CD14-positive monocyte (primary cell): ENCODE results near the gene MRPS2. TPM values are rescaled to one million over a fixed set of nuclear protein-coding genes. Genes with fewer than 3 reads are reported as not detected.

Experiments used
- DNase-seq, 3 donors: peaks; one replicate each; pipeline ENCODE4 v3.0.0-alpha.2; 2011 to 2022
- H2AFZ ChIP-seq: 2 replicates; pipeline ENCODE4 v1.6.0; 2012; ENCODE audit warnings: mild to moderate bottlenecking, low read depth, low read length, inconsistent platforms; ENCODE audit not compliant: insufficient read depth, poor library complexity, severe bottlenecking
- H3K27ac ChIP-seq, 2 donors: 1 replicate in 1 of 2; 2 replicates in 1 of 2; pipeline ENCODE4 v1.5.1; 2012 to 2013; ENCODE audit warnings: low read length in 2 of 2, control low read depth in 1 of 2, inconsistent platforms in 1 of 2, low read depth in 1 of 2, mild to moderate bottlenecking in 1 of 2
- H3K27me3 ChIP-seq, 2 donors: one replicate each; pipeline versions ENCODE4 v1.6.0 to v1.6.1; 2011 to 2013; ENCODE audit warnings: low read length in 2 of 2; ENCODE audit not compliant: control insufficient read depth in 2 of 2, insufficient read depth in 2 of 2
- H3K36me3 ChIP-seq, 2 donors: replicated peaks in 1 of 2; 1 replicate in 1 of 2; 2 replicates in 1 of 2; pipeline versions ENCODE4 v1.5.1 to v1.6.1; 2012 to 2013; ENCODE audit warnings: low read length in 2 of 2, control low read depth in 1 of 2, inconsistent platforms in 1 of 2, mild to moderate bottlenecking in 1 of 2; ENCODE audit not compliant: insufficient read depth in 2 of 2, control insufficient read depth in 1 of 2
- H3K4me1 ChIP-seq, 2 donors: 1 replicate in 1 of 2; 2 replicates in 1 of 2; pipeline versions ENCODE4 v1.5.1 to v1.6.1; 2012 to 2013; ENCODE audit warnings: low read length in 2 of 2, control low read depth in 1 of 2, inconsistent platforms in 1 of 2, mild to moderate bottlenecking in 1 of 2, moderate library complexity in 1 of 2; ENCODE audit not compliant: insufficient read depth in 2 of 2, control insufficient read depth in 1 of 2
- H3K4me2 ChIP-seq: replicated peaks from 2 replicates; pipeline ENCODE3; 2012; ENCODE audit warnings: low read length, moderate library complexity, mild to moderate bottlenecking; ENCODE audit not compliant: poor library complexity, severe bottlenecking; ENCODE audit errors: extremely low read depth
- H3K4me3 ChIP-seq, 3 experiments: fragments of 200-600 bp in 1 of 3; sonication (generic) in 1 of 3; replicated peaks in 1 of 3; 1 replicate in 2 of 3; 2 replicates in 1 of 3; pipeline ENCODE4 v1.5.1; 2011 to 2013; ENCODE audit warnings: low read length in 3 of 3, mild to moderate bottlenecking in 3 of 3, control low read depth in 2 of 3, low read depth in 2 of 3, inconsistent platforms in 1 of 3, moderate library complexity in 1 of 3
- H3K79me2 ChIP-seq: 2 replicates; pipeline ENCODE4 v1.6.0; 2012; ENCODE audit warnings: mild to moderate bottlenecking, control low read depth, inconsistent platforms, low read length, moderate library complexity; ENCODE audit not compliant: insufficient read depth
- H3K9ac ChIP-seq: 2 replicates; pipeline ENCODE4 v1.6.0; 2017; ENCODE audit warnings: low read length, mild to moderate bottlenecking; ENCODE audit not compliant: insufficient read depth, poor library complexity, severe bottlenecking
- H3K9me3 ChIP-seq, 2 donors: replicated peaks in 1 of 2; 1 replicate in 1 of 2; 2 replicates in 1 of 2; pipeline versions ENCODE4 v1.5.1 to v1.6.1; 2012 to 2013; ENCODE audit warnings: low read length in 2 of 2, control low read depth in 1 of 2; ENCODE audit not compliant: control insufficient read depth in 1 of 2, insufficient read depth in 1 of 2
- H4K20me1 ChIP-seq: 2 replicates; pipeline ENCODE4 v1.6.0; 2012; ENCODE audit warnings: mild to moderate bottlenecking, low read length, control low read depth, moderate library complexity; ENCODE audit not compliant: insufficient read depth
- H3K27ac Mint-ChIP-seq, 7 donors: one replicate each; pipeline ENCODE4 v1.8.0; 2020; ENCODE audit warnings: mild to moderate bottlenecking in 7 of 7, mixed read lengths in 7 of 7, moderate library complexity in 6 of 7, inconsistent platforms in 2 of 7
- H3K27me3 Mint-ChIP-seq, 3 donors: one replicate each; pipeline ENCODE4 v1.8.0; 2021 to 2022; ENCODE audit warnings: low read depth in 3 of 3, mild to moderate bottlenecking in 3 of 3, mixed read lengths in 3 of 3, moderate library complexity in 3 of 3, inconsistent platforms in 1 of 3
- H3K36me3 Mint-ChIP-seq, 2 donors: one replicate each; pipeline ENCODE4 v1.8.0; 2020; ENCODE audit warnings: mixed read lengths in 2 of 2, inconsistent platforms in 1 of 2, mild to moderate bottlenecking in 1 of 2
- H3K4me1 Mint-ChIP-seq: one replicate; pipeline ENCODE4 v1.8.0; 2020; ENCODE audit warnings: mild to moderate bottlenecking, mixed read lengths
- H3K4me3 Mint-ChIP-seq, 2 donors: one replicate each; pipeline ENCODE4 v1.8.0; 2020; ENCODE audit warnings: mild to moderate bottlenecking in 2 of 2, mixed read lengths in 2 of 2, moderate library complexity in 1 of 2
- H3K9me3 Mint-ChIP-seq, 7 donors: one replicate each; pipeline ENCODE4 v1.8.0; 2020 to 2022; ENCODE audit warnings: mixed read lengths in 7 of 7, mild to moderate bottlenecking in 6 of 7, moderate library complexity in 6 of 7, inconsistent platforms in 2 of 7
- WGBS: methylation state at CpG from one replicate; pipeline ENCODE4 v1.1.5; 2013; ENCODE audit warnings: missing lambda C conversion rate; ENCODE audit not compliant: insufficient coverage; 5-methylcytosine and 5-hydroxymethylcytosine counted together
- intact Hi-C, 2 donors: fragments of 100-400 bp; cut with micrococcal nuclease; formaldehyde crosslinking; loops; one replicate each; pipeline versions ENCODE4 v1.15.0 to v1.15.1; 2023
- polyA plus RNA-seq, 3 donors: library from polyadenylated mRNA; depleted of rRNA in 1 of 3; unstranded in 2 of 3; stranded (reverse) in 1 of 3; fragments of 300-500 nt in 2 of 3; fragments of >200 nt in 1 of 3; fragmentation: Illumina TruSeq in 2 of 3; gene quantifications; 1 replicate in 2 of 3; 2 replicates in 1 of 3; pipeline ENCODE4 v1.2.3, GENCODE V29; 2012 to 2021
- TF ChIP-seq, protein P1 (sequence below): fragments of 200-600 bp; IDR thresholded peaks from one replicate; pipeline ENCODE4 v1.8.0; 2022; ENCODE audit warnings: antibody characterized with exemption, mild to moderate bottlenecking

The MRPS2 gene
- polyA plus RNA-seq, 3 donors: 27.9 to 54.4 (median 30.2) TPM

DNA sequence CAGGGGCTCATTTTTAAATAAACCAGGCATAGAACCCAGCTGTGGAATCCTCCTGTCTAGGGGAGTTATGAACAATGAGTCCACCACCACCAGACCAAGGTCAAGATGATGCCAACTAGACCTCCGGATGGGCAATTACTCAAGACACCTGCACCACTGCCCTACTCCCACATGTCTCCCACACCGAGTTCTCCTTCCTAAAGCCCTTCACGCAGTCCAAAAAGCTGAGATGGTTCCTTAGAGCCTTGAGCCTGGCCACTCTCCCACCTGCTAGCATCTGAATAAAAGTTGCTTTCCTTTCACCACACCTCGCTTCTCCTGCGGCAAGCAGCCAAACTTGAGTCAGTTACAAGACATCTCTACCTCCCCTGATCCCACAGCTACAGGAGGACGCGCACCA is 36.3 kb upstream of the MRPS2 start:
- no peak overlapping the region for H3K4me2 ChIP-seq
- no peaks in the 10 kb centered on the region for H3K27me3 ChIP-seq
- Mint-ChIP-seq H3K27me3 (peaks cover 3 to 20% (median 16%) of the 10 kb centered on the region in 3 donors), H3K27ac (no peak overlapping the region), H3K4me3 (no peak overlapping the region), H3K9me3 (peaks cover 0 to 2% (median 0%) of the 10 kb centered on the region in 7 donors), H3K36me3 (no peaks in the 10 kb centered on the region), H3K4me1 (peaks cover 15% of the 10 kb centered on the region)
- H3K9ac ChIP-seq: no peak overlapping the region
- TF ChIP-seq, protein P1, sequence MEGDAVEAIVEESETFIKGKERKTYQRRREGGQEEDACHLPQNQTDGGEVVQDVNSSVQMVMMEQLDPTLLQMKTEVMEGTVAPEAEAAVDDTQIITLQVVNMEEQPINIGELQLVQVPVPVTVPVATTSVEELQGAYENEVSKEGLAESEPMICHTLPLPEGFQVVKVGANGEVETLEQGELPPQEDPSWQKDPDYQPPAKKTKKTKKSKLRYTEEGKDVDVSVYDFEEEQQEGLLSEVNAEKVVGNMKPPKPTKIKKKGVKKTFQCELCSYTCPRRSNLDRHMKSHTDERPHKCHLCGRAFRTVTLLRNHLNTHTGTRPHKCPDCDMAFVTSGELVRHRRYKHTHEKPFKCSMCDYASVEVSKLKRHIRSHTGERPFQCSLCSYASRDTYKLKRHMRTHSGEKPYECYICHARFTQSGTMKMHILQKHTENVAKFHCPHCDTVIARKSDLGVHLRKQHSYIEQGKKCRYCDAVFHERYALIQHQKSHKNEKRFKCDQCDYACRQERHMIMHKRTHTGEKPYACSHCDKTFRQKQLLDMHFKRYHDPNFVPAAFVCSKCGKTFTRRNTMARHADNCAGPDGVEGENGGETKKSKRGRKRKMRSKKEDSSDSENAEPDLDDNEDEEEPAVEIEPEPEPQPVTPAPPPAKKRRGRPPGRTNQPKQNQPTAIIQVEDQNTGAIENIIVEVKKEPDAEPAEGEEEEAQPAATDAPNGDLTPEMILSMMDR: no peak
- no peak overlapping the region for H2AFZ ChIP-seq
- intact Hi-C loops: no loop called here
- H3K36me3 ChIP-seq: no peaks in the 10 kb centered on the region
- DNase-seq: no peak
- no peaks in the 10 kb centered on the region for H3K9me3 ChIP-seq
- no peaks in the 10 kb centered on the region for H3K79me2 ChIP-seq
- H4K20me1 ChIP-seq: no peaks in the 10 kb centered on the region
- 93% methylated on average over 7 of the region's 7 CpGs for WGBS
- H3K4me1 ChIP-seq: peaks cover 8 to 11% of the 10 kb centered on the region in 2 donors
- H3K4me3 ChIP-seq: no peak overlapping the region
- no peak overlapping the region for H3K27ac ChIP-seq

DNA sequence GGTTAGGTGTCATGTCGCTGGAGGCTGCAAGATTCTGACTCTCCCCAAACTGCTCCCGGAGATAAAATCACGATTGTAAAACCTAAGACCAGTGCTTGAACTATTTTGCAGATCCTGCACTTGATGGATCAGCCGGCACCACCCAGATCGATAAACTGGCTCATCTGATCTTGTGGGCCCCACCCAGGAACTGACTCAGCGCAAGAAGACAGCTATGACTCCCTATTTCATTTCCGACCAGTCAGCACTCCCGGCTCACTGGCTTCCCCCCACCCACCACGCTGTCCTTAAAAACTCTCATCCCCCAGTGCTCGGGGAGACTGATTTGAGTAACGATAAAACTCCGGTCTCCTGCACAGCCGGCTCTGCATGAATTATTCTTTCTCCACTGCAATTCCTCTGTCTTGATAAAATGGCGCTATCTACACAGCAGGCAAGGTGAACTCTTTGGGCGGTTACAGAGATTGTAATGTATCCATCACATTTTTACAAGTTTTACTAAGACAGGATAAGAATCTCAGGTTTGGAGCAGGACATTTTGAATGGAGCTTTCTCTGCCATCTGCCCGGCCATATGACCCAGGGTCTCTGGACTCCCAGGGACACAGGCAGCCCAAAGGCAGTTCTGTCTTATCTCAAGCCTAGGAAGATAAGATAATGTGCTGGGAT is 31.5 kb upstream of the MRPS2 start:
- peaks cover 2 to 18% (median 10%) of the 10 kb centered on the region in 3 donors for H3K27me3 Mint-ChIP-seq
- peak overlapping the region; percentile 4 for H3K9ac ChIP-seq
- peak in 2 of 3 donors; percentile 5 to 54 for DNase-seq
- no peak overlapping the region for H3K27ac Mint-ChIP-seq
- H3K4me1 ChIP-seq: peaks cover 11 to 15% of the 10 kb centered on the region in 2 donors
- H3K4me3 Mint-ChIP-seq: peak overlapping the region in 1 of 2 donors; percentile 86
- TF ChIP-seq, protein P1: no peak
- H3K9me3 ChIP-seq: no peaks in the 10 kb centered on the region
- peaks cover 13% of the 10 kb centered on the region for H3K4me1 Mint-ChIP-seq
- intact Hi-C loops: no loop called here
- H3K9me3 Mint-ChIP-seq: no peaks in the 10 kb centered on the region
- H3K36me3 Mint-ChIP-seq: no peaks in the 10 kb centered on the region
- H3K27ac ChIP-seq: no peak overlapping the region
- peak overlapping the region in 1 of 3 experiments; percentile 28 for H3K4me3 ChIP-seq
- H3K27me3 ChIP-seq: no peaks in the 10 kb centered on the region
- peak overlapping the region; percentile 36 for H3K4me2 ChIP-seq
- H3K36me3 ChIP-seq: no peaks in the 10 kb centered on the region
- H2AFZ ChIP-seq: peak overlapping the region; percentile 53
- H3K79me2 ChIP-seq: no peaks in the 10 kb centered on the region
- WGBS: 31% methylated on average over 9 of the region's 16 CpGs
- H4K20me1 ChIP-seq: no peaks in the 10 kb centered on the region
